Measurements from ENCODE around the gene E2F3. TPM values are rescaled to one million over a fixed set of nuclear protein-coding genes. Genes with fewer than 3 reads are reported as not detected.

The E2F3 gene
- total RNA-seq, 6 experiments from 2014 or later, result 1.1 to 6.3 (median 4.1) TPM

- Histone ChIP-seq H3K27me3 (no peaks in the 10 kb centered on the region), H3K9me3 (no peaks in the 10 kb centered on the region), H3K27ac (peak overlapping the region in 2 of 3 donors; percentile 7 to 73), H3K4me3 (no peak overlapping the region), H3K4me1 (peaks cover 0 to 32% (median 8%) of the 10 kb centered on the region in 4 donors), H3K36me3 (no peaks in the 10 kb centered on the region)
- WGBS (ENCODE audit: insufficient coverage, low coverage, low lambda C conversion rate, missing lambda C conversion rate), result 14% methylated on average over 4 of the region's 4 CpGs
- intact Hi-C loops (cut with DNase I), result no loop called here
- TF ChIP-seq POLR2A (IDR thresholded peaks at IDR 0.05) (no peak), CTCF (IDR thresholded peaks at IDR 0.05) (no peak)
- DNase-seq, result no peak
- peak; percentile 70 to 81 (median 77) for ATAC-seq
Measured at GRCh38 chr6:20447581-20448132, 46.0 kb downstream of the E2F3 start.

- Histone ChIP-seq H3K9me3 (no peaks in the 10 kb centered on the region), H3K27ac (peak overlapping the region; percentile 7 to 73 (median 27)), H3K36me3 (no peaks in the 10 kb centered on the region), H3K27me3 (no peaks in the 10 kb centered on the region), H3K4me1 (peaks cover 0 to 25% (median 5%) of the 10 kb centered on the region in 4 donors), H3K4me3 (no peak overlapping the region)
- TF ChIP-seq CTCF (IDR thresholded peaks at IDR 0.05) (no peak), POLR2A (IDR thresholded peaks at IDR 0.05) (no peak)
- 48% methylated on average over 2 of the region's 2 CpGs for WGBS (ENCODE audit: insufficient coverage, low coverage, low lambda C conversion rate, missing lambda C conversion rate)
- DNase-seq, result peak; percentile 40 to 79 (median 62)
- intact Hi-C loops (cut with DNase I), result no loop called here
- peak; percentile 89 to 93 (median 91) for ATAC-seq
Measured at GRCh38 chr6:20448828-20449227, 47.1 kb downstream of the E2F3 start.

- Histone ChIP-seq H3K9me3 (no peaks in the 10 kb centered on the region), H3K36me3 (no peaks in the 10 kb centered on the region), H3K4me1 (peaks cover 0 to 13% (median 0%) of the 10 kb centered on the region in 4 donors), H3K4me3 (no peak overlapping the region), H3K27me3 (no peaks in the 10 kb centered on the region), H3K27ac (no peak overlapping the region)
- ATAC-seq, result no peak
- intact Hi-C loops (cut with DNase I), result no loop called here
- 86% methylated on average over 4 of the region's 4 CpGs for WGBS (ENCODE audit: insufficient coverage, low coverage, low lambda C conversion rate, missing lambda C conversion rate)
- TF ChIP-seq CTCF (IDR thresholded peaks at IDR 0.05), result no peak
- no peak for DNase-seq
Measured at GRCh38 chr6:20454204-20454824, 52.6 kb downstream of the E2F3 start.

- H3K27me3 ChIP-seq, result no peaks in the 10 kb centered on the region
- peaks cover 0 to 13% (median 0%) of the 10 kb centered on the region in 4 donors for H3K4me1 ChIP-seq
- TF ChIP-seq CTCF (IDR thresholded peaks at IDR 0.05) (no peak), POLR2A (IDR thresholded peaks at IDR 0.05) (no peak)
- no peaks in the 10 kb centered on the region for H3K9me3 ChIP-seq
- ATAC-seq (peak; percentile 99), DNase-seq (peak; percentile 34 to 79 (median 67))
- H3K4me3 ChIP-seq, result no peak overlapping the region
- H3K27ac ChIP-seq, result peak overlapping the region in 2 of 3 donors; percentile 51 to 73
- 22% methylated on average over 3 of the region's 5 CpGs for WGBS (ENCODE audit: insufficient coverage, low coverage, low lambda C conversion rate, missing lambda C conversion rate)
- intact Hi-C loops (cut with DNase I), result no loop called here
- no peaks in the 10 kb centered on the region for H3K36me3 ChIP-seq
Measured at GRCh38 chr6:20455251-20455940, 53.7 kb downstream of the E2F3 start.

All from right lobe of liver (tissue), 6 donors.